ENCODE results near the gene BATF3. TPM values are rescaled to one million over a fixed set of nuclear protein-coding genes. Genes with fewer than 3 reads are reported as not detected.

BATF3 gene
- total and polyA plus RNA-seq, 9 of the 15 experiments (the other 6 are each of a cell fraction or from before 2014, with no cell fraction given) = 0.40 to 3.8 (median 2.0) TPM

GRCh38 chr1:212728606-212729005 is 29.0 kb upstream of the BATF3 start:
- Histone ChIP-seq H3K4me2 (ENCODE audit: insufficient read depth, low read length) (no peak overlapping the region), H3K27me3 (ENCODE audit: control insufficient read depth in 2 of 2, insufficient read depth in 2 of 2, low read length in 2 of 2) (no peaks in the 10 kb centered on the region), H3K4me1 (replicated peaks in 1 of 2; ENCODE audit: control insufficient read depth in 2 of 2, insufficient read depth in 2 of 2, low read length in 2 of 2) (no peaks in the 10 kb centered on the region; a peak in 1 of 5 replicates), H3K79me2 (ENCODE audit: control insufficient read depth, insufficient read depth, low read length) (no peaks in the 10 kb centered on the region), H3K9me3 (replicated peaks; ENCODE audit: control insufficient read depth, insufficient read depth, low read depth, low read length) (no peaks in the 10 kb centered on the region), H2AFZ (ENCODE audit: low read depth, low read length) (no peak overlapping the region), H3K27ac (ENCODE audit: extremely low read depth, low read depth, low read length) (no peak overlapping the region), H3K4me3 (no peak overlapping the region), H3K9ac (ENCODE audit: insufficient read depth in 1 of 2, low read depth in 2 of 2, low read length in 2 of 2) (no peak overlapping the region), H3K9me1 (ENCODE audit: control insufficient read depth, insufficient read depth, low read length) (no peaks in the 10 kb centered on the region), H4K20me1 (replicated peaks; ENCODE audit: control insufficient read depth, insufficient read depth, low read length) (no peaks in the 10 kb centered on the region; the same call in 1 of the 2 replicates), H3K36me3 (ENCODE audit: control insufficient read depth, insufficient read depth, low read length) (peaks cover 6% of the 10 kb centered on the region; the same call in 1 of the 3 replicates)
- in situ Hi-C loops (cut with MboI) (no loop called here), intact Hi-C loops (cut with micrococcal nuclease) (no loop called here)
- no peak for DNase-seq (ENCODE audit: extremely low read depth in 1 of 4, low spot score in 3 of 4)
- ChIA-PET POLR2A (interaction anchor here (1.1 to 1.4 kb wide), 2 partner anchors 13 to 17 kb away, joined by 3 to 5 read pairs; no protein-coding TSS in a partner anchor), CTCF (ENCODE audit: low intra/inter-chr PET ratio) (no interaction called here)
- WGBS (ENCODE audit: insufficient coverage, low coverage, missing lambda C conversion rate) = 55% methylated on average over 5 of the region's 5 CpGs
- ATAC-seq = no peak
- FAIRE-seq = no peak
- BruUV-seq (replicated peaks) = no TSS peak
- no peak for TF ChIP-seq GATA2 (CRISPR knock-in tag; IDR thresholded peaks at IDR 0.05)
- no peak for TF ChIP-seq MGA (IDR thresholded peaks at IDR 0.05)
- TF ChIP-seq ZKSCAN3 (CRISPR knock-in tag; IDR thresholded peaks at IDR 0.05) = no peak
- no peak for TF ChIP-seq PTTG1 (tag; IDR thresholded peaks at IDR 0.05; ENCODE audit: low read depth)
- no peak for TF ChIP-seq HOXB6 (CRISPR knock-in tag; IDR thresholded peaks at IDR 0.05; ENCODE audit: borderline replicate concordance)
- TF ChIP-seq ZNF253 (CRISPR knock-in tag; conservative IDR thresholded peaks at IDR 0.05) = no peak
- no peak for TF ChIP-seq ZNF197 (CRISPR knock-in tag; IDR thresholded peaks at IDR 0.05; ENCODE audit: low read depth)
- no peak for TF ChIP-seq AFF4 (CRISPR knock-in tag; IDR thresholded peaks at IDR 0.05)
